ENCODE data around the gene PRPF31. TPM values are rescaled to one million over a fixed set of nuclear protein-coding genes. Genes with fewer than 3 reads are reported as not detected.
A peak's percentile ranks its signal among the peaks of the same experiment; 100 is the strongest.

Gene PRPF31
- total RNA-seq, 1 donor, result 27.8 TPM

GRCh38 chr19:54128796-54129616 lies 13.5 kb downstream of the PRPF31 start:
- H3K27me3 ChIP-seq (ENCODE audit: insufficient read depth, low read length), result no peaks in the 10 kb centered on the region
- no peaks in the 10 kb centered on the region for H3K4me1 ChIP-seq (ENCODE audit: insufficient read depth, low read length)
- no peaks in the 10 kb centered on the region for H3K9me3 ChIP-seq (ENCODE audit: low read depth, low read length)
- no peak overlapping the region for H3K4me3 ChIP-seq (ENCODE audit: low read length)

DNA sequence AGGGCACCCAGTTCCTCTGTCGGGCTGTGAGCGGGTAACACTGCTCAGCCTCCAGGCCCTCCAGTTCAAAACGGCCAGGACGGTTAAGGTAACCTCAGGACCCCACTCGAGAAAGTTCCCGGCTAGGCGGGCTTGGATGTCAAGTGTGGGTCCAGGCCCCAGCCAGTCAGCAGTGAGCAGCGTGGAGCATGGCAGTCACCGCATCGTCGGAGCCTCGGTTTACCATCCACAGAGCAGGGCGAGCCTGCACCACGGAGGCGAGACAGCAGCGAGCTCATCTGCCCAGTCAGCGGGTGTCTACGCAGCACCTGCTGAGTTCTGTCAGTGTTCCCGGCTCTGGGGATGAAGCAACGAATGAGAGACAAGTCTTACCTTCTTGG lies 14.1 kb downstream of the PRPF31 start:
- Histone ChIP-seq H3K4me3 (ENCODE audit: low read length) (no peak overlapping the region), H3K9me3 (ENCODE audit: low read depth, low read length) (no peaks in the 10 kb centered on the region), H3K4me1 (ENCODE audit: insufficient read depth, low read length) (no peaks in the 10 kb centered on the region), H3K27me3 (ENCODE audit: insufficient read depth, low read length) (no peaks in the 10 kb centered on the region)

- peaks cover 16% of the 10 kb centered on the region for H3K4me1 ChIP-seq (ENCODE audit: insufficient read depth, low read length)
- no peaks in the 10 kb centered on the region for H3K27me3 ChIP-seq (ENCODE audit: insufficient read depth, low read length)
- H3K9me3 ChIP-seq (ENCODE audit: low read depth, low read length), result no peaks in the 10 kb centered on the region
- no peak overlapping the region for H3K4me3 ChIP-seq (ENCODE audit: low read length)
Measured at GRCh38 chr19:54133312-54133956, 17.9 kb downstream of the PRPF31 start.

DNA sequence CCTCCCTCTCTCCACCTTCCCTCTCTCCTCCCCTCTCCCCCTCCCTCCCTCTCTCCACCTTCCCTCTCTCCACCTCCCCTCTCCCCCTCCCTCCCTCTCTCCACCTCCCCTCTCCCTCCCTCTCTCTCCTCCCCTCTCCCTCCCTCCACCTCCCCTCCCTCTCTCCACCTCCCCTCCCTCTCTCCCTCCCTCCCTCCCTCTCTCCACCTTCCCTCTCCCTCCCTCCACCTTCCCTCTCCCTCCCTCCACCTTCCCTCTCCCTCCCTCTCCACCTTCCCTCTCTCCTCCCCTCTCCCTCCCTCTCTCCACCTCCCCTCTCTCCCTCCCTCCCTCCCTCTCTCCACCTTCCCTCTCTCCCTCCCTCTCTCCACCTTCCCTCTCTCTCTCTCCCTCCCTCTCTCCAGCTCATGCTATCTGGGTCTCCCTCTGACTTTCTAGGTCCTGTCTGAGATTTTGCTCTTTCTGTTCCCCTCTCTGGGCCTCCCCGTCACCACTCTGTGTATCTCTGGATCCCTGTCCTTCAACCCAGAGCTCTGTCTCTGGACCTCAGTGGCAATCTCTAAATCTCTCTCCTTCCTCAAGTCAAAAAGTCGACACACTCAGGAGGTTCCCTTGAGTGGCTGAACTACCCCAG lies 18.5 kb downstream of the PRPF31 start:
- no peaks in the 10 kb centered on the region for H3K27me3 ChIP-seq (ENCODE audit: insufficient read depth, low read length)
- no peaks in the 10 kb centered on the region for H3K9me3 ChIP-seq (ENCODE audit: low read depth, low read length)
- H3K4me3 ChIP-seq (ENCODE audit: low read length), result no peak overlapping the region

DNA sequence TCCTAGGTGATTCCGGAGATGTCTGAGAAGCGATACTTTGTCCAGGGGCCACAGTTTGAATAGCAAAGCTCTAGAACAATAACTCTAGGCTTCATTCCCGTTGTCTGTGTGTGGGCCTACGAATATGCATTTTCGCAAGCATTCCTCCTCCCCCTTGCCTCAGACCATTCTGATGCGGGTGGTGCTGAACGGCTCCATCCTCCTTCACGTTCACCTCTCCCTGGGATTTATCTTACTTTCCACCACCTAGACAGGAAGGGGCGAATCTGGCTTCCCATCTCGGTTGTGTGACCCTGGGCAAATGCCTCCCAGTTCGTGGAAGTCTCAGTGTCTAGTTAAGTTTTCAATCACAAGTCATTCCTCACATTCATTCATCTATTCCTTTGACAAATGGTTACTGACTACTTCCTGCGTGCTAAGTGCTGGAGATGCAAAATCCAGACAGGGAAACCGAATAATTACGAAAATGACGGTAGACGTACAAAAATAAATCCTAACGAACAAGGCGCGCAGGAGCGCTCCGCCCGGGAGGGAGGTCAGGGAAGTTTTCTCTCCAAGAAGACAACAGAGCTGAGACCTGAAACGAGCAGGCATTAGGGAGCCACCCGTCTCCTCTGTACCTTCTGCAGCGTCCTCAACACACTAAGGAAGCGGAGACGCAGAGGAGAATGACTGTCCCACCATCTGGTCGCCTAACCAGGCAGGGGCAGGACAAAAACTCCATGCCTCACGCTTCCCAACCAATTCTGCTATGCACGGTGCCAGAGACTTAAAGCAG lies 20.7 kb downstream of the PRPF31 start:
- no peaks in the 10 kb centered on the region for H3K9me3 ChIP-seq (ENCODE audit: low read depth, low read length)
- no peaks in the 10 kb centered on the region for H3K27me3 ChIP-seq (ENCODE audit: insufficient read depth, low read length)
- peaks cover 27% of the 10 kb centered on the region for H3K4me1 ChIP-seq (ENCODE audit: insufficient read depth, low read length)
- H3K4me3 ChIP-seq (ENCODE audit: low read length), result peak overlapping the region; percentile 35

More for the DNA sequence above, 18.5 kb downstream of the PRPF31 start:
- peaks cover 22% of the 10 kb centered on the region for H3K4me1 ChIP-seq (ENCODE audit: insufficient read depth, low read length)

DNA sequence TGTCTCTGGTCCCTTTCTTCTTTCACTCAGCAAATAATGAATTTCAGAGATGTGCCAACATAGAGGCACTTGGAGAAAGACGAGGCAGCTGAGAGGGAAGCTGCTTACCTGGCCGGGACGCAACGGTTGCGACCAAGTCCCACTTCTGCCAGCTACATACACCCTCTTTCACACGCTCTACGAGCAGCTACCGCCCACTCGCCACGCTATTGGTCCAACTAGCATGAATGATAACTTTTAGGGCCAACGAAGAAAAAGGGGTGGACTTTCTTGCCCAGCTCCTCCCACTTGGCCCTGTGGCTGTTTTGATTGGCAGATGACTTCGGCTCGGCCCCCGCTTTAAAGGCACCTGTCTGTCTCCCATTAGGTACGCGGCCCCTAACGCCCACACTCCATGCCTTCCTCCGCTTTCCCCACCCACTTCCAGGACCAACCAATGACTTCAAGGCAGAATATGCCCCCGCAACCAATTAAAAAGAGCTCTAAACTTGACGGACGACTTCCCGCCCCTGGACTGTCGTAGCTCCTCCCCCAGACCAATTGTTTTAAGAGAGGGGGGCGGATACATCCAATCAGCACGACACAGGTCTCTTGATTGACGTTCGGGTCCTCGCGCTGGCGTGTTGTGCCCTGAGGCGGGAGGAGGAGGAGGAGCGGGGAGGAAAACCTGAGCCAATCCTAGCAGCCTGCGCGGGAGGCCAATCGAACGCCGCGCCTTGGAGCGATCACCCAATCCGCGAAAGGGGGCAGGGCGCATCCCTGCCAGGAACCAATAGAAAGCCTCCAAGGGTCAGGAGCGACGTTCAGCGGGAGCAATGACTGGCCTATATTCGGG lies 21.5 kb downstream of the PRPF31 start:
- H3K27me3 ChIP-seq (ENCODE audit: insufficient read depth, low read length), result no peaks in the 10 kb centered on the region
- H3K4me1 ChIP-seq (ENCODE audit: insufficient read depth, low read length), result peaks cover 27% of the 10 kb centered on the region
- no peaks in the 10 kb centered on the region for H3K9me3 ChIP-seq (ENCODE audit: low read depth, low read length)
- H3K4me3 ChIP-seq (ENCODE audit: low read length), result peak overlapping the region; percentile 79

DNA sequence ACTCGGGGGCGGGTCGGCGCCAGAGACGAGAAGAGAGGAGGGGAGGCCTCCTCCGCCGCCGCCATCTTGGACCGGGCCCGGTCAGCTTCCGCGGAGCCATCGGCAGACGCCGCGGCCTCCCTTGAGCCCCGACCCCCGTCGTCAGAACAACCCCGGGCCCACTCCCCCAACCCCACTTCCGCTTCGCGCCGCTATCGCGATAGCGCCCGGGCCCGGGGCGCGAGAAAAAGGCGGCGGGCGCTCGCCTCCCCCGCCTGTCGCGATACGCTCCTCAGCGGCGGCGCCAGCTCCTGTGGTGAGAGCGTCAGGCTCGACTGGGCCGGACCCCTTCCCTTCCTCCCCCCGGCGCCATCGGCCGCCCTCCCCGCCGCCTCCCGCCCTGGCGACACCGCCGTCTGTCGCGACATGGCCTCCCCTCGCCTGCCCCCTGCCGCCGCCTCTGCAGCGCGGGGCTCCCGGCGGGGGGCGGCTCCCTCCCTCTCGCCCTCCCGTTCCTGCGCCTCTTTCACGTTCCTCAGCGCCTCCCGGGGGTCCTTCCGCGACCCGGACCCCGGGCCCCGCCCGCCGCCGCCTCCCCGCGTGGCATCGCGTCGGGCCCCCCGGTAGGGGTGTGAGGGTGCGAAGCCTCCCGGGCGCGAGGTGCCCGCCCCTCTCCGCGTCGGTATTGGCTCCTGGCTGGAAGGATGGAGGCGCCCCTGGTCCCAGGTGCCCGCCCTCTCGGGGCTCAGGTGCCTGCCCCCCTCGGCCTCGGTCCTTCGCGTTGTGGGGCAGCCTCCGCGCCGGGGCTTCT lies 22.3 kb downstream of the PRPF31 start, which contains the start of gene CNOT3:
Gene CNOT3, plus strand, starts transcription at position 64 of the 790 bp plus-strand sequence. CDS start 5,217 bp downstream, outside the sequence.
- Histone ChIP-seq H3K9me3 (ENCODE audit: low read depth, low read length) (no peaks in the 10 kb centered on the region), H3K4me1 (ENCODE audit: insufficient read depth, low read length) (peaks cover 27% of the 10 kb centered on the region), H3K4me3 (ENCODE audit: low read length) (peak within 1 kb of the TSS; percentile 79), H3K27me3 (ENCODE audit: insufficient read depth, low read length) (no peaks in the 10 kb centered on the region)

- H3K4me3 ChIP-seq (ENCODE audit: low read length), result peak overlapping the region; percentile 79
- H3K4me1 ChIP-seq (ENCODE audit: insufficient read depth, low read length), result peaks cover 27% of the 10 kb centered on the region
- H3K27me3 ChIP-seq (ENCODE audit: insufficient read depth, low read length), result no peaks in the 10 kb centered on the region
- H3K9me3 ChIP-seq (ENCODE audit: low read depth, low read length), result no peaks in the 10 kb centered on the region
Measured at GRCh38 chr19:54138489-54139256, 23.1 kb downstream of the PRPF31 start.

GRCh38 chr19:54141356-54141755 lies 25.8 kb downstream of the PRPF31 start:
- H3K4me1 ChIP-seq (ENCODE audit: insufficient read depth, low read length), result peaks cover 20% of the 10 kb centered on the region
- H3K4me3 ChIP-seq (ENCODE audit: low read length), result no peak overlapping the region

DNA sequence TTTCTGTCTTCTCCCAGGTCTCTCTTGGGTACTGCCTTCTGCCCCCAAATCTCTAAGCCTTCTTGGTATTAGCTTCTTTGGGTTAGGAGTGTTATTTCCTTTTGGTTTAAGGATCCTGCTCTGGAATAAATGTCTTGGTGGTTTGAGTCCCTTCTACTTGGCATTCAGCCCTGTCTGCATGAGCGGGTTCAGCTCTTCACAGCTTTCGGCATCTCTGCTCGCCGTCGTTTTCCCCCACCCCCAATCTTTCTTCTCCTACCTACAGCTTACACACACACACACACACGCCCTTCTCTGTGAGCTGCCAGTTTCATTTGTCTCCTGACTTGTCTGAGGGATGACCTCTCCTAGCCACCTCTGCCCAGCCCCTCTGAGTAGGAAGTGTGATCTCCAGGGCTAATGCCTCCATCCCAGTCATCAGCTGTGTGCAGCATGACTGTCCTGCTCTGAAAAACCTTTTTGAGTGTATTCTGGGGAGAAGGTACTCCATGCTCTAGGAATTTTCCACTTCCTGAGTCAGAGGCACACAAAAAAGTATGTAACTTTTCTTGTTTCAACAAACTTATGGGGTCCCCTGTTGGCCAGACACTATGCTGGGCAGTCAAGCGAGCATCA lies 26.7 kb downstream of the PRPF31 start:
- Histone ChIP-seq H3K4me3 (ENCODE audit: low read length) (no peak overlapping the region), H3K27me3 (ENCODE audit: insufficient read depth, low read length) (no peaks in the 10 kb centered on the region), H3K9me3 (ENCODE audit: low read depth, low read length) (no peaks in the 10 kb centered on the region), H3K4me1 (ENCODE audit: insufficient read depth, low read length) (peaks cover 15% of the 10 kb centered on the region)

More at GRCh38 chr19:54141356-54141755, 25.8 kb downstream of the PRPF31 start:
- no peaks in the 10 kb centered on the region for H3K27me3 ChIP-seq (ENCODE audit: insufficient read depth, low read length)
- H3K9me3 ChIP-seq (ENCODE audit: low read depth, low read length), result no peaks in the 10 kb centered on the region

DNA sequence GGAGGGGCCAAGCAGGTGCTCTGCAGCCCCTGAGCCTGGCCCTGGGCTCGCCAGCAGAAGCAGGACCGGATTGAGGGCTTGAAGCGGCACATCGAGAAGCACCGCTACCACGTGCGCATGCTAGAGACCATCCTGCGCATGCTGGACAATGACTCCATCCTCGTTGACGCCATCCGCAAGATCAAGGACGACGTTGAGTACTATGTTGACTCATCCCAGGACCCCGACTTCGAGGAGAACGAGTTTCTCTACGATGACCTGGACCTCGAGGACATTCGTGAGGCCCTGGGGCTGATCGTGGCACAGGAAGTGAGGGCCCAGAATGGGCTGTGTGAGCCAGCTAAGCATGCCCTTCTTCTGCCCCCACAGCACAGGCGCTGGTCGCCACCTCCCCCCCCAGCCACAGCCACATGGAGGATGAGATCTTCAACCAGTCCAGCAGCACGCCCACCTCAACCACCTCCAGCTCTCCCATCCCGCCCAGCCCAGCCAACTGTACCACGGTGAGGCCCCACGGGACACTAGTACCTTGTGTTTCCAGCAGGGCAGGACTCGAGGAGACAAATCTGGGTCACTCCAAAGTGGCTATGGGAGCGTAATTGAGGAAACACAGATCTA lies 30.1 kb downstream of the PRPF31 start:
- Histone ChIP-seq H3K27me3 (ENCODE audit: insufficient read depth, low read length) (no peaks in the 10 kb centered on the region), H3K4me1 (ENCODE audit: insufficient read depth, low read length) (no peaks in the 10 kb centered on the region), H3K9me3 (ENCODE audit: low read depth, low read length) (no peaks in the 10 kb centered on the region), H3K4me3 (ENCODE audit: low read length) (no peak overlapping the region)

GRCh38 chr19:54147676-54148075 lies 32.1 kb downstream of the PRPF31 start:
- Histone ChIP-seq H3K9me3 (ENCODE audit: low read depth, low read length) (no peaks in the 10 kb centered on the region), H3K4me1 (ENCODE audit: insufficient read depth, low read length) (no peaks in the 10 kb centered on the region), H3K27me3 (ENCODE audit: insufficient read depth, low read length) (no peaks in the 10 kb centered on the region), H3K4me3 (ENCODE audit: low read length) (no peak overlapping the region)

Data from mononuclear cell (primary cell).